PC-3 (cell line): ENCODE results near the gene FGF11.

Source experiments
- CTCF ChIP-seq: fragments of 300-600 bp; sonication (generic); conservative IDR thresholded peaks from 2 replicates; pipeline ENCODE4 v1.5.1; 2017; ENCODE audit warnings: antibody characterized with exemption, low read depth, mild to moderate bottlenecking, low read length
- EZH2phosphoT487 ChIP-seq: fragments of 300-600 bp; sonication (generic); IDR thresholded peaks from 2 replicates; pipeline ENCODE4 v1.6.1; 2018; ENCODE audit warnings: mild to moderate bottlenecking, antibody characterized with exemption, low read length, borderline replicate concordance

GRCh38 chr17:7429722-7430121, 9.6 kb upstream of the FGF11 start:
- TF ChIP-seq EZH2phosphoT487 (no peak), CTCF (no peak)
